Fibroblast of the conjunctiva (primary cell): ENCODE measurements around the gene KDM4B.

ENCODE experiments used
- DNase-seq: peaks from one replicate; pipeline ENCODE4 v3.0.0-alpha.2; 2010; ENCODE audit warnings: low read depth

Gene KDM4B

GRCh38 chr19:5070930-5071329 lies 102.0 kb downstream of the KDM4B start:
- DNase-seq, result no peak

GRCh38 chr19:5071579-5071978 lies 102.7 kb downstream of the KDM4B start:
- DNase-seq, result no peak

DNA sequence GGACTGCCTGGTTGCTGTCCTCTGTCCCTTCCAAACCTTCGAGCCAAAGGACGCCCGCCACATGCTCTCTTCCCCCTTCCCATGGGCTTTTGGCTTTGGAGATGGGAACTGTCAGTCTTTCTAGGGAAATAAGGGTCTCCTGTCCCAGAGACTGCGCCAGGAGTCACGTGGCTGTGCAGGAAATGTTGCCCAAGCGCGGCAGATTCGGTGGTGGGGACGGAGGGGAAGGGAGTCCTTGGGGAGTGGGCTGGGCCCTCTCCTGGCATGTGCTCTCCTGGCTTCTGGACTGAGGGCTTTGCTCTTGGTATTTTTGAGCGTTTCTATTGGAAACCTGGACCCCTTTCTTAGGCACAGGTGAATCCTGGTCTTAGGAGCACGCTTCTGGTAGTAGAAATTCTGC lies 103.2 kb downstream of the KDM4B start:
- no peak for DNase-seq

DNA sequence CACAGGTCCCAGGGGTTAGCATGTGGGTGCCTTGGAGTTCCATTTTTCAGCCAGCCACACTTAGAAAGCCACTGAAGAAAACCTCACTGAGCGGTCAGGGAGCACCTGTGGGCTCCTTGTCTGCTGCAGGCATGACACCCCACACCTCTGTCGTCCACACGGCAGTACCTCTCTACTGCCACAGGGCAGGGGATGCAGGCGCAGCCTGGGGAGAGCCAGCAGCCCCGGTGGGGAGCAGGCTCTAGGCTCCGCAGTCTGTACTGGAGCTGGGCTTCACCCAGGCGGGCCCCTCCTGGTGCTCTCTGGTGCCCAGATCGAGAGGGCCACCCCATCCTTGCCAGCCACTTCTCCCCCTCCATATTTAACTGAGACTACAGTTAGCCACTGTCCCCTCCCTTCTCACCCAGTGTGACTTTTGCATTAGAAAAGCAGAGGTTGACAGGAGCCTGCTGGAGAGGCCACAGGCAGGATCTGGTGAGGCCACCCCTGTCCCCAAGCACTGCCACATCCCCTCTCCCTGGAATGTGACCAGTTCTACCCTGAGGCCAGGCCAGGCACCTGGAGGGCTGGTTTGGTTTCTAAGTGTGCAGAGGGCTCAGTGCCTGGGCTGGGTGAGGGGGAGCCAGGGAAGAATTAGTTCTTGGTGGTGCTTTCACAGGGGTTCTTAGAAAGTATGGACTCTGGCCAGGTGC lies 104.4 kb downstream of the KDM4B start:
- DNase-seq, result no peak

DNA sequence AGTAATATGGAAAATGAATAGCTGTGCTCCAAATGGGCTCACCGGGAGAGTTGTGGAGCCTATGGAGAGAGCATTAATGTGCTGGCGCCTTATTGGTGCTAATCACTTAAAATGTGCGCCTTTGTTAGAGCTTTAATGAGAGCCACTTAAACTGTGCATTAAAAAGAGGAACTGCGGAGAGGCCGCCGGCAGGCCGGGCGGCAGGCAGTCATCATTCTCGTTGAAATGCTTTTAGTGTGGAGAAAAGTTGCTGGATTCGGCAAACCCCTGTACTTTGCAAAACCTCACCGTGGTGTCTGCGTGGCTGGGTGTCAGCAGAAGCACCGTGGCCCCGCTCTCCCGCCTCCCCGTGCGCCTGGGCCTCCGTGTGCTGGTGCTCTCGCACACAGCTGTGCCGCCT lies 105.5 kb downstream of the KDM4B start:
- no peak for DNase-seq

DNA sequence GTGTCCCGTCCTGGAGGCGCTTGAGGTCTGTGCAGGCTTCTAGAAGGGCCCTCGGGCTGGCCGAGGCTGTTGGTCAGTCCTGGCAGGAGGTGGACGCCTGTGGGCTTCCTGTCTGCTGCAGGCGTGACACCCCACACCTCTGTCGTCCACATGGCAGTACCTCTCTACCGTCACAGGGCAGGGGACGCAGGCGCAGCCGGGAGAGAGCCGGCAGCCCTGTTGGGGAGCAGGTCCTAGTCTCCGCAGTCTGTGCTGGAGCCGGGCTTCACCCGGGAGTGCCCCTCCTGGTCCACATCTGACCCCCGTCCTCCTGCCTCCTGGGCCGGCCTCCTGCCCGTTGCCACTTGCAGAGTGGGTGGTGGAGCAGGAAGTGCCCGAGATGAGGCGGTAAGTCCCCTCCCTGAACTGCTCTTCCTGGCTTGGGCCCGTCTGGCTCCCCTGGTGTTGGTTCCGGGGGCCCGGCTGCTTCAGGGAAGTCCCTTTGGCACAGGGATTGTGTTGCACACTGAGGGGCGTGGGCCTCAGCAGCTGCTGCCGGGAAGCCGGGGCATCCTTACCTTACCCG lies 106.0 kb downstream of the KDM4B start:
- DNase-seq, result no peak

GRCh38 chr19:5075597-5075996 lies 106.7 kb downstream of the KDM4B start:
- no peak for DNase-seq

- DNase-seq, result no peak
These were observed 107.7 kb downstream of the KDM4B start for GRCh38 chr19:5076440-5077208.

GRCh38 chr19:5077209-5077515 lies 108.2 kb downstream of the KDM4B start:
- no peak for DNase-seq

DNA sequence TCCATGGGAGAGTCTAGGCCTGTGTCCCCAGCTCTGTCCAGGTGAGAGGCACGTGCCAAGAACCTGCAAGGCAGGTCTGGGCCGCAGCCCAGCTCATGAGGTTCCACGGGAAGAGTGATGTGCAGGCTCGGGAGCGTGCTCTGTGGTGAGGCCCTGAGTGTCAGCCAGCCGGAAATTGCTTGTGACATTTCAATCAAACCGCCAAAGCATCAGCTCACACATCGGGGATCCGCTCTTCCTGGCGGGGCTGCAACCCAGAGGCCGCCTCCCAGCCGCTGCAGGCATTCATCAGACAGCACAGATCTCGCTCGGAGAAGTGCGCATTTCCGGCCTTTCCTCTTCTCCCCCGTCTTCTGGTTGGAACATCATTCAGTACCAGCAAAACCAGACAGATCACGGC lies 109.3 kb downstream of the KDM4B start:
- DNase-seq, result no peak

GRCh38 chr19:5078666-5079065 lies 109.8 kb downstream of the KDM4B start:
- no peak for DNase-seq

- DNase-seq, result no peak
These were observed 110.3 kb downstream of the KDM4B start for GRCh38 chr19:5079071-5079774.

DNA sequence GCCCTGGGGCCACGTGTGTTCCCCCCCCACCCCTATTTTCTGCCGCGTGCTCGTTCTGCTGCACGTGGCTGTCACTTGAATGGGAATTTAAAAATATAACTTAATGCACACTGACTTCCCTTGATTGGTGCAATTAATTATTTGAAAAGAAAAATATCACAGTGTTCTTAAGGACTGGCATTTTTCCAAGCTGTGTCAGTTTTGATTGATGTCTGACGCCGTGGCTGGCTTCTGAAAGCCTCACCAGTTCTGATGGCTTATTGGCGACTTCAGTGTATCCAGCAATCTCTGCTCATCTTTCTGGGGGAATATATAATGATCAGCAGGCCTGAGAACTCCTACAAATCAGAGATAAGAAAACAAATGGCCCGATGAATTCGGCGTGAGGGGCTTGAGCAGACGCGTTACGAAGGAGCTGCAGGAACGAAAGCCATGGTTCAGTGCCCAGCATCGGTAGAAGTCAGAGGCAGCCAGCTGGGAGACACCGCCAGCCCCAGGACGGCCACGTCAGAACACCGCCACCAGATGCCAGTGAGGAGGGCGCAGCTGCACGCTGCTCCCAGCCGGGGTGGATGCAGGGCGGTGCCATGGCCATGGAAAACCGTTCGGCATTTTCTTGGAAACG lies 111.2 kb downstream of the KDM4B start:
- DNase-seq, result no peak

- no peak for DNase-seq
These were observed 111.9 kb downstream of the KDM4B start for GRCh38 chr19:5080809-5081208.

- no peak for DNase-seq
These were observed 112.7 kb downstream of the KDM4B start for GRCh38 chr19:5081443-5082161.

- DNase-seq, result no peak
These were observed 114.6 kb downstream of the KDM4B start for GRCh38 chr19:5083547-5083965.

DNA sequence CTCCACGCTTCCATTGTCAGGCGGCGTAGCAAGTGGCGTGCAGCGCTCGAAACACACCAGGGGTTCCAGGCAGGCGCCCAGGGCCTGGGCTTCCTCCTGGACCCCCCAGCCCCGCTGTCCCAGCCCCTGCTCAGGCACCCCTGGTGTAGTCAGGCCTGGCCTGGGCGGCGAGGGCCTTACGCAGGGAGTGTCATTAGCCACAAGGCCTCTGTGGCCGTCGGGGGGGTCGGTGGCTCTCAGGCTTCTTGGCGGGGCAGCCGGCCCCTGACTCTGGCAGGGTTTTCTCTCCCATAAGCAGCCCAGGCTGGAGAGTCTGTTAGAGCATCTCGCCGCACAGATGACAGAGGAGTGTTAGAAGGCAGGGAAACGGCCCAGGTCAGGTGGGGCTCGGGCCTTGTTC lies 116.7 kb downstream of the KDM4B start:
- no peak for DNase-seq

DNA sequence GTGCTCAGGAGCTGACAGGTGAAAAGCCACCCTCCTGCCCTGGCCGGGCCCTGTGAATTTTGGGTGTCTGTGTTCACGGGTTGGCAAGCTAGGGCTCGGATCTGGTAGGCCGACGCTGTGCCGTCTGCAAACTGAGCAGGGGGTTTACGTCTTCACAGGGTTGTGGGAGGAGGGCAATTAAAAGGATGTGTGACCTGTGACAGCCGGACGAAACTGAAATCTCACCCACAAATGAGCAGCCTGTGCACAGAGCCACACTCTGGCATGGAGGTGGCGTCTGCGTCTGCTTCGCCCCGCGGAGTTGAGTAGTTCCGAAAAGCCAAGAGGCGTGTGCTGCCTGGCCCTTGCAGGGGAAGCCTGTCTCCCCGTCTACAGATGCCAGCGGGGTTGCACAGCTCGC lies 117.3 kb downstream of the KDM4B start:
- DNase-seq, result no peak

- DNase-seq, result no peak
These were observed 118.0 kb downstream of the KDM4B start for GRCh38 chr19:5086725-5087439.

- no peak for DNase-seq
These were observed 120.4 kb downstream of the KDM4B start for GRCh38 chr19:5089283-5089682.

GRCh38 chr19:5090465-5091017 lies 121.6 kb downstream of the KDM4B start:
- no peak for DNase-seq
